BE2C (cell line): ENCODE measurements around the gene MCFD2.

Source experiments
- DNase-seq: peaks from one replicate; pipeline ENCODE4 v3.0.0-alpha.2; 2020
- H3K27me3 ChIP-seq: fragments of 250-450 bp; sonication (Bioruptor Pico); 2 replicates; pipeline ENCODE4 v1.5.1; 2020; ENCODE audit warnings: mild to moderate bottlenecking
- H3K36me3 ChIP-seq: fragments of 250-450 bp; sonication (Bioruptor Pico); 2 replicates; pipeline ENCODE4 v1.5.1; 2020; ENCODE audit warnings: mild to moderate bottlenecking
- H3K4me1 ChIP-seq: fragments of 250-450 bp; sonication (Bioruptor Pico); 2 replicates; pipeline ENCODE4 v1.5.1; 2020
- H3K4me3 ChIP-seq: 2 replicates; pipeline ENCODE4 v1.5.1; 2011; ENCODE audit warnings: low read depth, low read length
- H3K9me3 ChIP-seq: fragments of 250-450 bp; sonication (Bioruptor Pico); 2 replicates; pipeline ENCODE4 v1.5.1; 2020
- TF ChIP-seq, protein P1 (sequence below): IDR thresholded peaks from 2 replicates; pipeline ENCODE4 v1.5.1; 2012; ENCODE audit warnings: mild to moderate bottlenecking, low read depth, low read length

Gene MCFD2

GRCh38 chr2:46902465-46902864 lies 13.1 kb downstream of the MCFD2 start:
- Histone ChIP-seq H3K36me3 (peaks cover 19% of the 10 kb centered on the region), H3K4me1 (no peaks in the 10 kb centered on the region; the same call in 1 of the 2 replicates), H3K4me3 (no peak overlapping the region), H3K9me3 (no peaks in the 10 kb centered on the region), H3K27me3 (no peaks in the 10 kb centered on the region)
- no peak for DNase-seq
- TF ChIP-seq, protein P1, sequence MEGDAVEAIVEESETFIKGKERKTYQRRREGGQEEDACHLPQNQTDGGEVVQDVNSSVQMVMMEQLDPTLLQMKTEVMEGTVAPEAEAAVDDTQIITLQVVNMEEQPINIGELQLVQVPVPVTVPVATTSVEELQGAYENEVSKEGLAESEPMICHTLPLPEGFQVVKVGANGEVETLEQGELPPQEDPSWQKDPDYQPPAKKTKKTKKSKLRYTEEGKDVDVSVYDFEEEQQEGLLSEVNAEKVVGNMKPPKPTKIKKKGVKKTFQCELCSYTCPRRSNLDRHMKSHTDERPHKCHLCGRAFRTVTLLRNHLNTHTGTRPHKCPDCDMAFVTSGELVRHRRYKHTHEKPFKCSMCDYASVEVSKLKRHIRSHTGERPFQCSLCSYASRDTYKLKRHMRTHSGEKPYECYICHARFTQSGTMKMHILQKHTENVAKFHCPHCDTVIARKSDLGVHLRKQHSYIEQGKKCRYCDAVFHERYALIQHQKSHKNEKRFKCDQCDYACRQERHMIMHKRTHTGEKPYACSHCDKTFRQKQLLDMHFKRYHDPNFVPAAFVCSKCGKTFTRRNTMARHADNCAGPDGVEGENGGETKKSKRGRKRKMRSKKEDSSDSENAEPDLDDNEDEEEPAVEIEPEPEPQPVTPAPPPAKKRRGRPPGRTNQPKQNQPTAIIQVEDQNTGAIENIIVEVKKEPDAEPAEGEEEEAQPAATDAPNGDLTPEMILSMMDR = no peak

DNA sequence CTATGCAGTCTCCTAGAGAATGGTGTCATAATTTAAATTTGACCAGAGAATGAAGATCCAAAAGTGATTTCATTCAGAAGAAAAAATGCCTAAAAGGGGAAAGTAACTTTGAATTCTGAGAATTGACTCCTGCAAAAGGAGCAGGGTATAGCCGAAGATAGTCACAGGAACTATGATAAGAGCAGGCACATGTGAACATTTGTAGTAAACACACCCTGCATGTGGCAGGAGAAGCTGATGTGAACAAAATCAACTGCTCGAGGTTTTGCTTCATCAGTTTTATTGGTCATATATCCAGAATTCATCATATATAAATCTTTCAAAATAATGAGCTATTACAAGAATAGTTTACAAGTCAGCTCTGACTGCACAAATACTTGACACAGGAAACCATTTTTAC lies 14.0 kb downstream of the MCFD2 start:
- TF ChIP-seq, protein P1 = no peak
- Histone ChIP-seq H3K36me3 (peaks cover 11% of the 10 kb centered on the region), H3K27me3 (no peaks in the 10 kb centered on the region), H3K9me3 (no peaks in the 10 kb centered on the region), H3K4me1 (no peaks in the 10 kb centered on the region; the same call in 1 of the 2 replicates), H3K4me3 (no peak overlapping the region)
- no peak for DNase-seq

GRCh38 chr2:46900381-46900780 lies 15.2 kb downstream of the MCFD2 start:
- TF ChIP-seq, protein P1 = no peak
- Histone ChIP-seq H3K4me3 (no peak overlapping the region), H3K36me3 (peaks cover 5% of the 10 kb centered on the region), H3K27me3 (no peaks in the 10 kb centered on the region), H3K4me1 (no peaks in the 10 kb centered on the region; the same call in 1 of the 2 replicates), H3K9me3 (no peaks in the 10 kb centered on the region)
- DNase-seq = no peak

- H3K9me3 ChIP-seq = no peaks in the 10 kb centered on the region
- no peaks in the 10 kb centered on the region for H3K36me3 ChIP-seq
- H3K4me1 ChIP-seq = no peaks in the 10 kb centered on the region; the same call in 1 of the 2 replicates
- TF ChIP-seq, protein P1 = no peak
- H3K27me3 ChIP-seq = no peaks in the 10 kb centered on the region
- no peak overlapping the region for H3K4me3 ChIP-seq
- DNase-seq = no peak
Measured at GRCh38 chr2:46899053-46899452, 16.6 kb downstream of the MCFD2 start.

- TF ChIP-seq, protein P1 = no peak
- DNase-seq = no peak
Measured at GRCh38 chr2:46898024-46898423, 17.6 kb downstream of the MCFD2 start.

DNA sequence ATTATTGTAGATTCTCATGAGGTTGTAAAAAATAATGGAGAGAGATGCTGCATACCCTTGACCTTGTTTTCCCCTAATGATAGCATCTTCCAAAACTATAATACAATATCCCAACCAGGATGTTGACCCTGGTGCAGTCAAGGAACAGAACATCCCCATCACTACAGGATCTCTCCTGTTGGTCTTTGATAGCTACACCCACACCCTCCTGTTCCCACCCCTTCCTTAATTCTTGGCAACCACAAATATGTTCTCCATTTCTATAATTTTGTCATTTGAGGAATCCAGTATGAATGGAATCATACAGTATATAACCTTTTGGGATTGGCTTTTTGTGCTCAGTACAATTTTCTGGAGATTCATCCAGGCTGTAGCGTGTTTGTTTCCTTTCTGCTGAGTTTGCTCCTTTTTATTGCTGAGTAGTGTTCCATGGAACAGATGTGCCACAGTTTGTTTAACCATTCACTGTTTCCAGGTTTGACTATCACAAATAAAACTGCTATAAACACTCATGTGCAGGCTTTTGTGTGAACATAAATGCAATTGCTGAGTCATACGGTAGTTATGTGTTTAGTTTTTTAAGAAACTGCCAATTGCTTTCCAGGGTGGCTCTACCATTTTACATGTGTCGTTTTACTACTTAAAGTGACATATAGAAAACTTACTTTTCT lies 22.2 kb downstream of the MCFD2 start:
- no peaks in the 10 kb centered on the region for H3K27me3 ChIP-seq

More at GRCh38 chr2:46898024-46898423, 17.6 kb downstream of the MCFD2 start:
- no peaks in the 10 kb centered on the region for H3K9me3 ChIP-seq
- no peak overlapping the region for H3K4me3 ChIP-seq
- H3K27me3 ChIP-seq = no peaks in the 10 kb centered on the region
- H3K36me3 ChIP-seq = no peaks in the 10 kb centered on the region
- no peaks in the 10 kb centered on the region; the same call in 1 of the 2 replicates for H3K4me1 ChIP-seq

More for the DNA sequence above, 22.2 kb downstream of the MCFD2 start:
- no peaks in the 10 kb centered on the region for H3K9me3 ChIP-seq
- H3K4me1 ChIP-seq = no peaks in the 10 kb centered on the region
- no peak for DNase-seq
- no peaks in the 10 kb centered on the region for H3K36me3 ChIP-seq
- no peak overlapping the region for H3K4me3 ChIP-seq
- TF ChIP-seq, protein P1 = no peak
